Measurements from ENCODE around the gene FAM168A. TPM values are rescaled to one million over a fixed set of nuclear protein-coding genes. Genes with fewer than 3 reads are reported as not detected.
"Not testable (repeated sequence)": the region's sequence is repeated elsewhere in the genome, so short reads cannot be mapped to it uniquely, and the experiment has no call there.

The FAM168A gene
- total and polyA plus RNA-seq, 2 donors (not counting 1 experiment from before 2014, with no cell fraction given), result 16.3 to 23.8 TPM

DNA sequence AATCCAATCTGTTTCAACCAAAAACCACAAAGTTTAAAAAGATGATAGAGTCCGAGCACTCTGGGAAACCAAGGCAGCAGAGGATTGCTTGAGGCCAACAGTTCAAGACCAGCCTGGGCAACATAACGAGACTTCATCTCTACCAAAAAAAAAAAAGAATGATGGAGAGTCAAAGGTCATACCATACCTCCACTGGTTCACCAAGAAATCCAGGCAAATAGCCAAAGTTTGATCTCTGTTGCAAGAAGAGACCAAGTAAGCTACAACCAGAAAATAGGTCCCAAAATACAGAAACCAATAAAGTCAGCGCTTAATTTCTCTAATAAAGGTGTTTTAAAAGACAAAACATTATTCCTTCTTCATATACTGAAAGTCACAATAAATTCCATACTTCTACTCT, 13.1 kb downstream of the FAM168A start:
- Histone ChIP-seq H3K4me3 (replicated peaks in 1 of 4; ENCODE audit: control extremely low read depth in 1 of 4, insufficient read depth in 1 of 4, low read depth in 3 of 4, low read length in 4 of 4) (no peak overlapping the region), H3K9ac (ENCODE audit: insufficient read depth, low read length) (no peak overlapping the region), H2AFZ (ENCODE audit: low read length) (no peak overlapping the region), H3K36me3 (ENCODE audit: control insufficient read depth, insufficient read depth, low read length) (no peaks in the 10 kb centered on the region), H3K79me2 (ENCODE audit: control insufficient read depth, insufficient read depth, low read length) (peaks cover 14% of the 10 kb centered on the region), H3K27me3 (ENCODE audit: control insufficient read depth, insufficient read depth, low read length) (no peaks in the 10 kb centered on the region), H3K9me3 (ENCODE audit: control insufficient read depth, insufficient read depth, low read depth, low read length) (no peaks in the 10 kb centered on the region), H3K4me1 (ENCODE audit: control insufficient read depth, extremely low read depth, insufficient read depth, low read length) (no peaks in the 10 kb centered on the region), H4K20me1 (ENCODE audit: control insufficient read depth, extremely low read depth, insufficient read depth, low read length) (no peaks in the 10 kb centered on the region), H3K27ac (ENCODE audit: insufficient read depth, low read length) (no peak overlapping the region), H3K4me2 (ENCODE audit: extremely low read depth, insufficient read depth, low read length) (no peak overlapping the region)
- TF ChIP-seq, protein P1, sequence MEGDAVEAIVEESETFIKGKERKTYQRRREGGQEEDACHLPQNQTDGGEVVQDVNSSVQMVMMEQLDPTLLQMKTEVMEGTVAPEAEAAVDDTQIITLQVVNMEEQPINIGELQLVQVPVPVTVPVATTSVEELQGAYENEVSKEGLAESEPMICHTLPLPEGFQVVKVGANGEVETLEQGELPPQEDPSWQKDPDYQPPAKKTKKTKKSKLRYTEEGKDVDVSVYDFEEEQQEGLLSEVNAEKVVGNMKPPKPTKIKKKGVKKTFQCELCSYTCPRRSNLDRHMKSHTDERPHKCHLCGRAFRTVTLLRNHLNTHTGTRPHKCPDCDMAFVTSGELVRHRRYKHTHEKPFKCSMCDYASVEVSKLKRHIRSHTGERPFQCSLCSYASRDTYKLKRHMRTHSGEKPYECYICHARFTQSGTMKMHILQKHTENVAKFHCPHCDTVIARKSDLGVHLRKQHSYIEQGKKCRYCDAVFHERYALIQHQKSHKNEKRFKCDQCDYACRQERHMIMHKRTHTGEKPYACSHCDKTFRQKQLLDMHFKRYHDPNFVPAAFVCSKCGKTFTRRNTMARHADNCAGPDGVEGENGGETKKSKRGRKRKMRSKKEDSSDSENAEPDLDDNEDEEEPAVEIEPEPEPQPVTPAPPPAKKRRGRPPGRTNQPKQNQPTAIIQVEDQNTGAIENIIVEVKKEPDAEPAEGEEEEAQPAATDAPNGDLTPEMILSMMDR (conservative IDR thresholded peaks at IDR 0.05 in 1 of 2, IDR thresholded peaks at IDR 0.05 in 1 of 2; ENCODE audit: low read depth in 1 of 2, low read length in 2 of 2), result no peak
- no peak for TF ChIP-seq EZH2 (IDR thresholded peaks at IDR 0.05; ENCODE audit: low read length, missing control alignments)
- DNase-seq (ENCODE audit: low read depth in 2 of 2), result no peak

GRCh38 chr11:73582653-73583052, 15.3 kb downstream of the FAM168A start:
- H2AFZ ChIP-seq (ENCODE audit: low read length), result no peak overlapping the region
- H3K79me2 ChIP-seq (ENCODE audit: control insufficient read depth, insufficient read depth, low read length), result peaks cover 8% of the 10 kb centered on the region
- no peaks in the 10 kb centered on the region for H3K36me3 ChIP-seq (ENCODE audit: control insufficient read depth, insufficient read depth, low read length)
- H3K27me3 ChIP-seq (ENCODE audit: control insufficient read depth, insufficient read depth, low read length), result no peaks in the 10 kb centered on the region
- no peak overlapping the region for H3K4me3 ChIP-seq (replicated peaks in 1 of 4; ENCODE audit: control extremely low read depth in 1 of 4, insufficient read depth in 1 of 4, low read depth in 3 of 4, low read length in 4 of 4)
- no peaks in the 10 kb centered on the region for H3K9me3 ChIP-seq (ENCODE audit: control insufficient read depth, insufficient read depth, low read depth, low read length)
- TF ChIP-seq, protein P1 (conservative IDR thresholded peaks at IDR 0.05 in 1 of 2, IDR thresholded peaks at IDR 0.05 in 1 of 2; ENCODE audit: low read depth in 1 of 2, low read length in 2 of 2), result no peak
- no peak for TF ChIP-seq EZH2 (IDR thresholded peaks at IDR 0.05; ENCODE audit: low read length, missing control alignments)
- no peak overlapping the region for H3K4me2 ChIP-seq (ENCODE audit: extremely low read depth, insufficient read depth, low read length)
- DNase-seq (ENCODE audit: low read depth in 2 of 2), result no peak
- no peaks in the 10 kb centered on the region for H3K4me1 ChIP-seq (ENCODE audit: control insufficient read depth, extremely low read depth, insufficient read depth, low read length)
- H3K9ac ChIP-seq (ENCODE audit: insufficient read depth, low read length), result no peak overlapping the region
- H4K20me1 ChIP-seq (ENCODE audit: control insufficient read depth, extremely low read depth, insufficient read depth, low read length), result no peaks in the 10 kb centered on the region
- H3K27ac ChIP-seq (ENCODE audit: insufficient read depth, low read length), result no peak overlapping the region

DNA sequence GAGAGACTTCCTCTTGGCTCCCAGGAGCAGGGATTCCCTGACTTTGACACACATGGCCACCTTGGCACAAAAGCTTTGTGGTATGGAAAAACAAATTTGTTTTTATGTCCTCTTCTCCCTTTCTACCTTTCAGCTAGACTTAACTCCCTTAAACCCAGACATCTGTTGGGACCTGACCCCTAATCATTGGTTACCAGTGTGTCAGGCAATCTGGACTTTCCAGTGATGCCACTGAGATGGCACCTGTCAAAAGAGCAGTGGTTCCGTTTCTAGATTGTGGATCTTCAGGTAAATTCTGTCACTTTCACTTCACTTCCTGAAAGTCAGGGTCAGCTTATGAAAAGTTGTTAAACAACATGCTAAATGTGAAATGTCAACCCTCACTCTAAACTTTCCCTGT, 17.2 kb downstream of the FAM168A start:
- not testable (repeated sequence) for H3K9me3 ChIP-seq (ENCODE audit: control insufficient read depth, insufficient read depth, low read depth, low read length); H3K4me3 ChIP-seq (replicated peaks in 1 of 4; ENCODE audit: control extremely low read depth in 1 of 4, insufficient read depth in 1 of 4, low read depth in 3 of 4, low read length in 4 of 4); H3K9ac ChIP-seq (ENCODE audit: insufficient read depth, low read length); H3K4me1 ChIP-seq (ENCODE audit: control insufficient read depth, extremely low read depth, insufficient read depth, low read length); H2AFZ ChIP-seq (ENCODE audit: low read length); H3K79me2 ChIP-seq (ENCODE audit: control insufficient read depth, insufficient read depth, low read length); H3K27ac ChIP-seq (ENCODE audit: insufficient read depth, low read length); H3K36me3 ChIP-seq (ENCODE audit: control insufficient read depth, insufficient read depth, low read length); DNase-seq (ENCODE audit: low read depth in 2 of 2); H3K4me2 ChIP-seq (ENCODE audit: extremely low read depth, insufficient read depth, low read length); H4K20me1 ChIP-seq (ENCODE audit: control insufficient read depth, extremely low read depth, insufficient read depth, low read length); H3K27me3 ChIP-seq (ENCODE audit: control insufficient read depth, insufficient read depth, low read length)
